Measurements from ENCODE around the gene NUBP2. TPM values are rescaled to one million over a fixed set of nuclear protein-coding genes. Genes with fewer than 3 reads are reported as not detected.

The NUBP2 gene
- total RNA-seq, 1 donor from 2014 or later: 54.4 TPM

- DNase-seq (ENCODE audit: low spot score): no peak
Observed at GRCh38 chr16:1807626-1808025, 24.9 kb downstream of the NUBP2 start.

DNA sequence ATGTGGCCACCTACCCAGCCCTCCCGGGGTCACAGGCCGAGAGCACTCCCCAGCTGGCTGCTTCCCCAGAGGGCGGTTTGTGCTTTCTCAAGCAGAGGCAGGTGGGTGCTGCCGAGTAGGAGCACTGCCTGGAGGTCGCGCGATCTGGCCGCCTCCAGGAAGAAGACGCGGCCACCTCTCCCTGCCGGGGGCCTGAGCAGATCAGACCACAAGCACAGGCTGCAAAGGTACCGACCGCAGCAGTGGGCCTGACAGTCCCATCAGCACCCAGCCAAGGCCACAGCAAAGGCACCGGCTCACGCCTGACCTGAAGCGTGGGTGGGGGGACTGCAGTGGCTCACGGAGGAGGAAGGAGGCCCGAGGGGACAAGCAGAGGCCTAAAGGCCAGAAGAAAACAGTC is 25.9 kb downstream of the NUBP2 start:
- DNase-seq (ENCODE audit: low spot score): no peak

GRCh38 chr16:1809281-1809801 is 26.6 kb downstream of the NUBP2 start:
- DNase-seq (ENCODE audit: low spot score): no peak

DNA sequence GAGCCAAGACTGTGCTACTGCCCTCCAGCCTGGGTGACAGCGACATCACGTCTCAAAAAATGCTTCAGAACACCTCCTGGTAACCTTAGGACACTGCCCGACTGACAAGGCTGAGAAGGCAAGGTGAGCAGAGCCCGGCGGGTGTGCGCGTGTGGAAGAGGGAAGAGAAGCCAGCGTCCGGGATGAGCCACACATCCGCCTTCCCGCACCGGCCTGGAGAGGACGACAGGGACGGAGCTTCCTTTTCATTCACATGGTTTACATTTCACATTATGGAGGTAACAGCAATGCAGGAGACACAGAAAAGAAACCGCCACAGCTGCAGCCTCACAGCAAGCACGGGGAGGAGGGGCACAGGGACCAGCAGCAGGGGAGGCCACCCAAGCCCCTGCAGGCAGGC is 27.3 kb downstream of the NUBP2 start:
- no peak for DNase-seq (ENCODE audit: low spot score)

- DNase-seq (ENCODE audit: low spot score): no peak
Observed at GRCh38 chr16:1810536-1810935, 27.8 kb downstream of the NUBP2 start.

DNA sequence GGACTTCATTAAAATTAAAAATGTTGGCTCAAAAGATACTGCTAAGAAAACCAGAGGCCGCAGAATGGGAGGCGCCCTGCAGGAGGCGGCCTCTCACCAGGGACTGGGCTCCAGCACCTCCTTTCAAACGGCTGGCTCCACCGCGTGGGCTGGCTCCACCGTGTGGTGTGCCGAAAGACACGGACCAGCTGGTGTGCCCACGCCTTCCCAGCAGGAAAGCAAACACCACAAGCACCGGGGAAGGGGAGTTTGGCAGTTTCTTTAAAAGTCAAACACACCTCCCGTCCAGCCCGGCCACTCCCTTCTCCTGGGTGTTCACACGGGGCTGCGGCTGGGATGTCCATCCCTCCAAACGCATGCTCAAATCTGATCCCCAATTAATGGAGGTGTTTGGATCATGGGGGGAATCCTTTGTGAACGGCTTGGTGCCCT is 30.0 kb downstream of the NUBP2 start:
- DNase-seq (ENCODE audit: low spot score): peak; percentile 73

DNA sequence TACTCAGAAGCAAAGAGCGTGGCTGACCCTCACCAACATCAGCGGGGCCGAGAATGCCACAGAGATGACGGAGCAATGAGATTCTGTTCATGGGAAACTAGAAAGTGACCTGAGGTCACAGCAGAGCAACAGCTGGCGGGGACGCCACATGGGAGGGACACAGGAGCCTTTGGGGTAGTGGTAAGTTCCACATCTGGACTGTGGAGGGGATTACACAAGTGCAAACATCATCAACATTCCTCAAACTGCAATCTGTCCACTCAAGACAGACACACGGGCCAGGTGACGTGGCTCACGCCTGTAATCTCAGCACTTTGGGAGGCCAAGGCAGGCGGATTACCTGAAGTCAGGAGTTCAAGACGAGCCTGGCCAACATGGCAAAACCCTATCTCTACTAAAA is 32.7 kb downstream of the NUBP2 start:
- no peak for DNase-seq (ENCODE audit: low spot score)

GRCh38 chr16:1816396-1817275 is 33.9 kb downstream of the NUBP2 start:
- DNase-seq (ENCODE audit: low spot score): no peak

DNA sequence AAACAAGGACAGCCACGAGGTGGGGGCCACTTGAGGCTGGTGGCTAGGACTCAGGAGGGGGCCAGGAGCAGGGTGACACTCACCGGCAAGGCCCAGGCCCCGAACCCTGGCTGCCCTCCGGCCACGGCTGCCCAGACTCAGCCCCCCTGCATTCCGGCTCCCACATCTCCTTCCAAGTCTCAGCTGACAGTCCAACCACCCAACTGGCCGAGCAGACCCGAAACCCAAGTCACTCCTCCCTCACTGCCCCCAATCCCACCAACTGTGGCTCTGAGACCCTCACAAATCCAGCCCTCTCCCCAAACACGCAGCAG is 34.5 kb downstream of the NUBP2 start:
- DNase-seq (ENCODE audit: low spot score): no peak

DNA sequence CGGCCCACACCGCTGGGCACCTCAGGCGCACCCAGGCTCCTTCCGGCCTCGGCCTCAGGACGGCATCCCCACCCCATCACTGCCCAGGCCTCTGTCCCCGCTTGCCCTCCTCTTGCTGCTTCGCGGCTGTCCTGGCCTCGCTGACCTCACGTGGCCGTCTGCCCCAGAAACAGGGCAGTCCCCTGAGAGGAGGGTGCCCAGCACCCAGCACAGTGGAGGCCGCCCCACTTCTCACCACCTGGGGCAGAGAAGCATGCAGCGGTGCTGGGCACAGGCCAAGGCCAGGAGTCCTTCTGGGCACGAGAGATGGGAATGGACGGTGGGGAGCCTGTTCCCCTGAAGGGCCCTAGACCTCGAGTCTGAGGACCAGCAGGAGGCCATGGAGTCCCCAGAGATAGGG is 35.0 kb downstream of the NUBP2 start:
- DNase-seq (ENCODE audit: low spot score): no peak

DNA sequence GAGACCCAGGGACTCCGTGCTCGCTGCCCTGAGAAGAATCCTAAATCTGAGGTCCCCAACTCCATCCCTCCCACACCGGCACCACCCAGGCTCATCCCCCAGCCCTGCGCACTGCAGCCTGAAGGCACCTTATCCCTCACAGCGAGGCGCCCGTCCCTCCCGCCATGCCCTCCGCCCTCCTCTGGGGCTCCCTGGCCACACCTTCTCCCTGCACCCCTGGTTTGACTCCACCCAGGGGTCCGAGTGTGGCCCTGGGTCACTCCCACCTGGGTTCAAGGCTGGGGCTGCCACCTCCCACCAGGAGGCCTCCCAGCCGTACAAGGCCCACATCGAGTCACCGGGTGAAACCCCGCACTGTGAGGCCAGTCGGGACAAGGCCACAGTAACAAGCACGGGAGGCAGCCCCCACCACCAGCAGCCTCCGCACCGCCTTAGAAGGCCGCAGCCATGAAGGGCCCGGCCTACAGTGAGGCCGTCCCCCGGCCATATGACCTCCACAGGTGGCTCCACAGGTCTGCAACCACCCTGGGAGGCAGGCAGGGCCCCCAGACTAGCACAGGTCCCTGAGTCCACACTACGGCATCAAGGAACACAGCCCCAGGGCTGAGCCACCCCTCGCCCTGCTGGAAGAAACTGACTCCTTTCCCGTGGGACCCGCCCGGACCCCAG is 35.6 kb downstream of the NUBP2 start:
- DNase-seq (ENCODE audit: low spot score): no peak

DNA sequence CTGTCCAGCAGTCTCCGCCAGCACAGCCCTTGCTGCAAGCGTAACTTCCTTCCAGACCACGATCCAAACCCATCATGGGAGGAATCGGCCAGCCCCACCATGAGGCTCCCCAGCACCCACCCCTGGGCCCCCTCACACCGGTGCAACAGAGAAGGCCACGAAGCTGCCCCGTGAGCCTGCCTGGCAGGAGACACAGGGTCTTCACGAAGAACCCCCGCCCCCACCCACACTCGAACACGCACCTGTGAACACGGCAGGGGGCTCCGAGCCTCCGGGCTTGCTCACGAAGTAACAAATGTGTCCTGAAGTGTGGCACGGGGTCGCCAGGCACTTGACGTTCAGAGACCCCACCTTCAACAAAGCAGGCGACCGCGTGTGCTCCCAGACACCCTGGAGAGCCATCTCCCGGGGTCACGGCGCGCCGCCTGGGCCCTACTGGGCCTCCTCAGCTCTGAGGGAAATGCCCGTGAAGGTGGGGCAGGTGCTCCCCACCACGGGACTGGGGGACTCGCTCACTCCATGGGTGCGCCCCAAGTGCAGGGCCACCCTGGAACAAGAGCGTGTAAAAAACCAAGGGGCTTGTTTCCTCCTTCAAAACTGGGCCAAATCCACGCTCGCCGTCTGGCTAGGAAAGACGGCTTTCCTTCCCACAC is 36.2 kb downstream of the NUBP2 start:
- no peak for DNase-seq (ENCODE audit: low spot score)

- no peak for DNase-seq (ENCODE audit: low spot score)
Observed at GRCh38 chr16:1819611-1820010, 36.9 kb downstream of the NUBP2 start.

- DNase-seq (ENCODE audit: low spot score): no peak
Observed at GRCh38 chr16:1820096-1820945, 37.6 kb downstream of the NUBP2 start.

DNA sequence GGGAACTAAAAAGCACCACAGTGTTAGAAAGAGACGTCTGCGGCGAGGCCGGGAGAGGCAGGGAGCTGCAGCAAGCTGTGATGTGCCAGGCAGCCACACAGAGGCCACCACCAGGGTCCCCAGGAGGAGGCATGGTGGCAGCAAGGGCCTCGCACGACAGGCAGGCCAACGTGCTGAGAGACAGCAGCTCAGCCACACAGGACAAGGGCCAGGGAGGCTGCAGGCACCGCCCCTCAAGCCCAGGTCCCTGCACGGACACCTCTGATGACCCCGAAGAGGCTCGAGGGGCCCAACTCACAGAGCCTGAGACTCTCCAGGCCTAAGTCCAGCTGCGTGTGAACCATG is 38.2 kb downstream of the NUBP2 start:
- DNase-seq (ENCODE audit: low spot score): no peak

GRCh38 chr16:1821861-1822611 is 39.3 kb downstream of the NUBP2 start:
- DNase-seq (ENCODE audit: low spot score): no peak

GRCh38 chr16:1822801-1823200 is 40.0 kb downstream of the NUBP2 start:
- no peak for DNase-seq (ENCODE audit: low spot score)

DNA sequence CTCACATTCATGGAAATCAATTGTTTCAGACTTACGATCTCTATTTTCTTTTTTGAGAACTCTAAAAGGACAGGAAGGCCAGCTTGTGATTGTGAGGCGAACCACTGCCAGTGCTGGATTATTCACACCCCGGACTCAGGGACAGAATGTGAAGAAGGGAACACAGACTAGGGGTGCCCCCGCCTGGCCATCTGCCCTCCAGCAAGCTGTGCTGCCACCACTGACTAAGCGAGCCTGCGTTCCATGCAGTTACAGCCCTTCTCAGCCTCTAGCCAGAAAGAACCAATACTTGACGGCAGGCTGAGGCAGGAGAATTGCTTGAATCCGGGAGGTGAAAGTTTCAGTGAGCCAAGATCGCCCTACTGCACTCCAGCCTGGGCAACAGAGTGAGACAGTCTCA is 41.1 kb downstream of the NUBP2 start:
- no peak for DNase-seq (ENCODE audit: low spot score)

DNA sequence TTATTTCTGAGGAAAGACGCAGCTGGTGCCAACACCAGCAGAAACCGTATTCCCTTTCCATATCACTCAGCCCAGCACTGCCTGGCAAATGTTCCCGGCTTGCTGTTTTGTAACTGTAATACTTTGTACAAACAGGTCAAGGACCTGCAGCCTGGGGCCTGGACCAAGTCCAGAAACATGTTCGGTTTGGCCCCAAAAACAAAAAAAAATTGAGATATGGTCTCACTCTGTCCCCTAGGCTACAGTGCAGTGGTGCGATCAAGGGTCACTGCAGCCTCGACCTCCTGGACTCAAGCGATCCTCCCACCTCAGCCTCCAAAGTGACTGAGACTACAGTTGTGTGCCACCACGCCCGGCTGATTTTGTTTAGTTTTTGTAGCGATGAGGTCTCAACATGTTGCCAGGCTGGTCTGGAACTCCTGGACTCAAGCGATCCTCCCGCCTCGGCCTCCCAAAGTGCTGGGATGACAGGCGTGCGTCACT is 42.7 kb downstream of the NUBP2 start:
- DNase-seq (ENCODE audit: low spot score): no peak

DNA sequence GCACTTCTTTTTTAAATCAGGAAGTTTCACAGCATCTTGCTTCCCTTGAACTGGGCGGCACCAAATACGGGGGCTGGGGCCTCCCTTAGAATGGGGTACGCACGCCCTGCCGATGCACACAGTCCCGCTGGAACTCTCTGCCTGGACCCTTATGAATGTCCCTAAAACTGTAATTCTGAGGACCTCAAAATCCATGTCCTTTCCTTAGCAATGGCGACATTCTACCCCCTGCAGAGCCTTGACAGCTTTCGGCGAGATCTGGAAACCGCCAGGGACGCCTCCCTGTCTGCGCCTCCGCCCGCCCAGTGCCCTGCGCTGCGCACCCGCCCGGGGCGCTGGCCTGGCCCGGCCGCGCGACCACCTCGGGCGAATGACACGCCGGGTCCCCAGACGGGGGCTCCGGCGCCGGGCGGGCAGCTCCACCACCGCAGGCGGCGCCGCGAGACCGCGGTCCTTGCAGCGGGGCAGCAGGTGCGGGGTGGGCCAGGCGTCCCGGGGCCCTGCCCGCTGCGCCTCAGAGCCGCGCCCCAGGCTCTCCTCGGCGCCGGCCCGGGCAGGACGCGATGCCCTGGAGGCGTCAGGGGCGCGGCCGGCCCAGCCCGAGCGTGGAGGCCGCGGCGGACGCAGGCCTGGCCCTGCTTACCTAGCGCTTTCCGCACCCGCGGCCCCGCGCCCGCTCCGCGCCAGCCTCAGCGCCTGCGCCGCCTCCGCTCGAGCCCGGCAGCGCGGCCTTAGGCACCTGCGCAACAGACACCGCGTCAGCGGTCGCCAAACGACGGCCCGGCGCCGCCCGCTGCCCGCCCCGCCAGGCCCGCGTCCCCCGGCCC is 43.3 kb downstream of the NUBP2 start:
- DNase-seq (ENCODE audit: low spot score): peak; percentile 36

Measured in mucosa of gallbladder (tissue), 1 donor.